ENCODE measurements around the gene TRIP6. TPM values are rescaled to one million over a fixed set of nuclear protein-coding genes. Genes with fewer than 3 reads are reported as not detected.
"Not testable (repeated sequence)": the region's sequence is repeated elsewhere in the genome, so short reads cannot be mapped to it uniquely, and the experiment has no call there.

Gene TRIP6
- polyA plus RNA-seq, 4 donors: 51.1 to 104 (median 73.0) TPM

- DNase-seq (ENCODE audit: low read depth in 4 of 4, low spot score in 3 of 4): no peak
Observed at GRCh38 chr7:100902638-100903037, 35.5 kb downstream of the TRIP6 start.

- no peak for DNase-seq (ENCODE audit: low read depth in 4 of 4, low spot score in 3 of 4)
Observed at GRCh38 chr7:100908512-100908911, 41.3 kb downstream of the TRIP6 start.

- not testable (repeated sequence) for DNase-seq (ENCODE audit: low read depth in 4 of 4, low spot score in 3 of 4)
Observed at GRCh38 chr7:100910443-100910842, 43.3 kb downstream of the TRIP6 start.

- DNase-seq (ENCODE audit: low read depth in 4 of 4, low spot score in 3 of 4): no peak
Observed at GRCh38 chr7:100911484-100911883, 44.3 kb downstream of the TRIP6 start.

- DNase-seq (ENCODE audit: low read depth in 4 of 4, low spot score in 3 of 4): no peak
Observed at GRCh38 chr7:100914208-100914878, 47.2 kb downstream of the TRIP6 start.

GRCh38 chr7:100914879-100915447 lies 47.8 kb downstream of the TRIP6 start:
- DNase-seq (ENCODE audit: low read depth in 4 of 4, low spot score in 3 of 4): no peak

- DNase-seq (ENCODE audit: low read depth in 4 of 4, low spot score in 3 of 4): not testable (repeated sequence)
Observed at GRCh38 chr7:100919335-100919734, 52.1 kb downstream of the TRIP6 start.

- not testable (repeated sequence) for DNase-seq (ENCODE audit: low read depth in 4 of 4, low spot score in 3 of 4)
Observed at GRCh38 chr7:100919779-100920437, 52.7 kb downstream of the TRIP6 start.

- DNase-seq (ENCODE audit: low read depth in 4 of 4, low spot score in 3 of 4): no peak
Observed at GRCh38 chr7:100921039-100921438, 53.9 kb downstream of the TRIP6 start.

Other genes with a start within 250 kb of the TRIP6 start
- gene TFR2, start 225.8 kb upstream of the TRIP6 start, polyA plus RNA-seq (ENCODE audit: insufficient read length in 4 of 4): 1 to 10 TPM in 3 of 4 donors, under 1 TPM in 1; 0.64 to 3.5 (median 1.3) TPM
- gene ACTL6B, start 210.9 kb upstream of the TRIP6 start, polyA plus RNA-seq (ENCODE audit: insufficient read length in 4 of 4): under 1 TPM in 2 of 4 donors, not detected in 2; 0.19 to 0.22 TPM
- gene GNB2, start 193.6 kb upstream of the TRIP6 start, polyA plus RNA-seq (ENCODE audit: insufficient read length in 4 of 4): 100 to 1,000 TPM; 176 to 210 (median 199) TPM
- gene GIGYF1, start 173.1 kb upstream of the TRIP6 start, polyA plus RNA-seq (ENCODE audit: insufficient read length in 4 of 4): 10 to 100 TPM; 30.0 to 63.8 (median 40.4) TPM
- 10 to 100 TPM; 20.6 to 31.4 (median 23.9) TPM for gene POP7, start 161.3 kb upstream of the TRIP6 start, polyA plus RNA-seq (ENCODE audit: insufficient read length in 4 of 4)
- under 1 TPM in 2 of 4 donors, not detected in 2; 0.17 to 0.18 TPM for gene EPO, start 146.9 kb upstream of the TRIP6 start, polyA plus RNA-seq (ENCODE audit: insufficient read length in 4 of 4)
- gene ZAN, start 133.8 kb upstream of the TRIP6 start, polyA plus RNA-seq (ENCODE audit: insufficient read length in 4 of 4): under 1 TPM in 1 of 4 donors, not detected in 3; 0.03 TPM
- 10 to 100 TPM; 73.1 to 87.8 (median 78.5) TPM for gene EPHB4, start 39.9 kb upstream of the TRIP6 start, polyA plus RNA-seq (ENCODE audit: insufficient read length in 4 of 4)
- 10 to 100 TPM; 15.3 to 41.3 (median 20.7) TPM for gene SLC12A9, start 14.7 kb upstream of the TRIP6 start, polyA plus RNA-seq (ENCODE audit: insufficient read length in 4 of 4)
- 100 to 1,000 TPM; 132 to 208 (median 160) TPM for gene SRRT, start 7.7 kb downstream of the TRIP6 start, polyA plus RNA-seq (ENCODE audit: insufficient read length in 4 of 4)
- gene UFSP1, start 22.3 kb downstream of the TRIP6 start, polyA plus RNA-seq (ENCODE audit: insufficient read length in 4 of 4): 1 to 10 TPM; 1.2 to 2.7 (median 2.0) TPM
- 1 to 10 TPM; 3.5 to 6.0 (median 4.8) TPM for gene ACHE, start 28.5 kb downstream of the TRIP6 start, polyA plus RNA-seq (ENCODE audit: insufficient read length in 4 of 4)
- gene MUC3A, start 82.1 kb downstream of the TRIP6 start, polyA plus RNA-seq (ENCODE audit: insufficient read length in 4 of 4): under 1 TPM; 0.04 to 0.57 (median 0.33) TPM
- under 1 TPM in 2 of 4 donors, not detected in 2; 0.11 to 0.46 TPM for gene MUC12, start 102.2 kb downstream of the TRIP6 start, polyA plus RNA-seq (ENCODE audit: insufficient read length in 4 of 4)
- gene MUC17, start 152.7 kb downstream of the TRIP6 start, polyA plus RNA-seq (ENCODE audit: insufficient read length in 4 of 4): not detected
- 10 to 100 TPM; 13.4 to 20.6 (median 16.8) TPM for gene TRIM56, start 218.1 kb downstream of the TRIP6 start, polyA plus RNA-seq (ENCODE audit: insufficient read length in 4 of 4)

All from left renal pelvis (tissue), 4 donors.